RPMI7951 (cell line): ENCODE measurements around the gene SAMMSON. TPM values are rescaled to one million over a fixed set of nuclear protein-coding genes. Genes with fewer than 3 reads are reported as not detected.

Source experiments
- DNase-seq: peaks from one replicate; pipeline ENCODE4 v3.0.0-alpha.2; 2012; ENCODE audit warnings: low read depth
- total RNA-seq: library from RNA; depleted of rRNA; stranded (reverse); fragments of >200 nt; shearing (Covaris generic); gene quantifications from 2 replicates; pipeline ENCODE4 v1.2.3, GENCODE V29; 2014

SAMMSON gene
- total RNA-seq, 1 experiment from 2014 or later: 0.48 TPM

- peak; percentile 9 for DNase-seq
Measured at GRCh38 chr3:70090322-70090913, 90.9 kb downstream of the SAMMSON start.

- no peak for DNase-seq
Measured at GRCh38 chr3:70094197-70094596, 94.7 kb downstream of the SAMMSON start.

- DNase-seq: no peak
Measured at GRCh38 chr3:70095260-70095659, 95.7 kb downstream of the SAMMSON start.

- DNase-seq: no peak
Measured at GRCh38 chr3:70096376-70097066, 97.0 kb downstream of the SAMMSON start.

- DNase-seq: no peak
Measured at GRCh38 chr3:70097084-70097483, 97.6 kb downstream of the SAMMSON start.

GRCh38 chr3:70108072-70108471 is 108.5 kb downstream of the SAMMSON start:
- peak; percentile 35 for DNase-seq

GRCh38 chr3:70108546-70108945 is 109.0 kb downstream of the SAMMSON start:
- DNase-seq: no peak

GRCh38 chr3:70110066-70110465 is 110.5 kb downstream of the SAMMSON start:
- no peak for DNase-seq

GRCh38 chr3:70111411-70111810 is 111.9 kb downstream of the SAMMSON start:
- DNase-seq: no peak

- no peak for DNase-seq
Measured at GRCh38 chr3:70112751-70113150, 113.2 kb downstream of the SAMMSON start.

GRCh38 chr3:70114431-70114830 is 114.9 kb downstream of the SAMMSON start:
- DNase-seq: no peak

- DNase-seq: no peak
Measured at GRCh38 chr3:70119879-70120278, 120.3 kb downstream of the SAMMSON start.
